SU-DHL-6 (cell line): Measurements from ENCODE around the gene CCDC127.

Experiments used
- EZH2phosphoT487 ChIP-seq: fragments of 200-600 bp; sonication (generic), shearing (Covaris generic); conservative IDR thresholded peaks from 2 replicates; pipeline ENCODE4 v1.6.1; 2018; ENCODE audit warnings: mild to moderate bottlenecking, antibody characterized with exemption, low read length, moderate library complexity, mixed read lengths
- TF ChIP-seq, protein P1 (sequence below): fragments of 200-600 bp; sonication (generic); IDR thresholded peaks from one replicate; pipeline ENCODE4 v1.5.1; 2017; ENCODE audit warnings: antibody characterized with exemption, mild to moderate bottlenecking, low read length, moderate library complexity; ENCODE audit not compliant: insufficient read depth, poor library complexity, severe bottlenecking

DNA sequence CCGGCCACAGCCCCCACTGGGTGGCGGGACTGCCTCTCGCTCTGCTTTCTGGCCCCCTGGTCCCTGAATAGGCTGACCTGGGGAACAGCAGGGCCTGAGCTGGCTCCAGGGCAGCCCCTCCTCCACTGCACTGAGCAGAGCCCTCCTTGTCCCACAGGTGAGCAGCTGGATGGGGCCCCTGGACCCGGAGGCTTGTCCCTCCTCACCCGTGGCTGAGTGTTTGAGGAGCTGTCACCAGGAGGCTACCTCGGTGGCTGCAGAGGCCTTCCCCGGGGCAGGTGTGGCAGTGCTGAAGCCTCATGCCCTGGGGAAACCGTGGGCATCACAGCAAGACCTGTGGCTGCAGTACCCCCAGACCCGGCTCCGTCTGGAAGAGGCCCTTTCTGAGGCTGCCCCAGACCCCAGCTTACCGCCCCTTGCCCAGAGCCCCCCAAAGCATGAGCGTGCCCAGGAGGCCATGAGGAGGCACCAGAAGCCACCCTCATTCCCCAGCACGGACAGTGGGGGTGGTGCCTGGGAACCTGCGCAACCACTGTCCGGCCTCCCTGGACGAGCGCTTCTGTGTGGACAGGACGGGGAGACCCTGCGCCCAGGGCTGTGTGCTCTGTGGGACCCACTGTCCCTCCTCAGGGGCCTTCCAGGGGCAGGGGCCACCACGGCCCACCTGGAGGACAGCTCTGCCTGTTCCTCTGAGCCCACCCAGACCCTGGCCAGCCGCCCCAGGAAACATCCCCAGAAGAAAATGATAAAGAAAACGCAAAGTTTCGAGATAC lies 55.2 kb downstream of the CCDC127 start:
- TF ChIP-seq, protein P1, sequence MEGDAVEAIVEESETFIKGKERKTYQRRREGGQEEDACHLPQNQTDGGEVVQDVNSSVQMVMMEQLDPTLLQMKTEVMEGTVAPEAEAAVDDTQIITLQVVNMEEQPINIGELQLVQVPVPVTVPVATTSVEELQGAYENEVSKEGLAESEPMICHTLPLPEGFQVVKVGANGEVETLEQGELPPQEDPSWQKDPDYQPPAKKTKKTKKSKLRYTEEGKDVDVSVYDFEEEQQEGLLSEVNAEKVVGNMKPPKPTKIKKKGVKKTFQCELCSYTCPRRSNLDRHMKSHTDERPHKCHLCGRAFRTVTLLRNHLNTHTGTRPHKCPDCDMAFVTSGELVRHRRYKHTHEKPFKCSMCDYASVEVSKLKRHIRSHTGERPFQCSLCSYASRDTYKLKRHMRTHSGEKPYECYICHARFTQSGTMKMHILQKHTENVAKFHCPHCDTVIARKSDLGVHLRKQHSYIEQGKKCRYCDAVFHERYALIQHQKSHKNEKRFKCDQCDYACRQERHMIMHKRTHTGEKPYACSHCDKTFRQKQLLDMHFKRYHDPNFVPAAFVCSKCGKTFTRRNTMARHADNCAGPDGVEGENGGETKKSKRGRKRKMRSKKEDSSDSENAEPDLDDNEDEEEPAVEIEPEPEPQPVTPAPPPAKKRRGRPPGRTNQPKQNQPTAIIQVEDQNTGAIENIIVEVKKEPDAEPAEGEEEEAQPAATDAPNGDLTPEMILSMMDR, result no peak
- no peak for TF ChIP-seq EZH2phosphoT487
